Germinal center (tissue), 1 donor: Measurements from ENCODE around the gene C5orf46.
"Not testable (repeated sequence)": the region's sequence is repeated elsewhere in the genome, so short reads cannot be mapped to it uniquely, and the experiment has no call there.

Source experiments
- DNase-seq: peaks from one replicate; pipeline ENCODE4 v3.0.0; 2012; ENCODE audit warnings: mixed read lengths, low spot score

The C5orf46 gene

DNA sequence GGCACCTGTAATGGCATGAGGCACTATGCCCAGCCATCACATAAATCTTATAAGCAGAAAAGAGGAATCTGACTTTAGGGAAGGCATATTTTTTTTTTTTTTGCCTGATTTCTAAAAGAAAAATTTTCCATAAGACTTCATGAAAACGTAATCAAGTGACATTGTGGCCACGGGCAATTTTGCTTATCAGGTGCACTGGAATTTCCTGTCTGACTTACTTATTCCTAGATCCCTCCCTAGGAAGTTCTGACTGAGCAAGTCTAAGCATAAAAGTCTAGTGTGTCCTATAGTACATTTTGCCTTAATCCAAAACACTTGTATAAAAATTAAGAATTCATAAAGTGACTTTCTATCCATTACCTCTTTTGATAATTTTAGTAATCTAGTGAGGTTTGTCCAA is 12.5 kb downstream of the C5orf46 start:
- no peak for DNase-seq

DNA sequence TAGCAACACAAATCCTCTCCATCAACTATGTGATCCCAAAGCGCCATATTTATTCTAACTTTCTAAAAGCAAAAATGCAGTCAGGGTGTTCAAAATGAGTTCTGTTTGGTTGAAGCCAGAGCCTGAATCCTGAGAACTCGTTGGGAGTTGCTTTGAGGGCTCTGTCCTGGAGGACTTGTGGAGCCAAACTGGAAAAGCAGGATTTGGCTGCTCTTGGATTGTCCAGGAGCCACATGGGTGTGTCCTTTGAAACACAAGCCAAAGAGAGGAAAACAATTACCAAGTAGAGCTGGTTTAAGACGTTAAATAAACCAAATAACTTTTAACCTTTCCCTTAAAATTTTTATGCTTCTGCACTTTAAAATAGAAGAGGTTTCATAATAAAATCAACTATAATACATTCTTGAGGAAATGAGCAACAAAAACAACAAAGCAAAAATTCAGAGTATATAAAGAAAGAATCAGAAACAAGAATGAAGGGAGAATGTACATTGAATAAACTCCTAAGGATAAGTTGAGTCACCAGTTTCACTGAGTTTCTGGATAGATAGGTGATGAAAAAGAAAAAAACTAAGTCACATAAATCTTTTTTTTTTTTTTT is 13.5 kb downstream of the C5orf46 start:
- no peak for DNase-seq

DNA sequence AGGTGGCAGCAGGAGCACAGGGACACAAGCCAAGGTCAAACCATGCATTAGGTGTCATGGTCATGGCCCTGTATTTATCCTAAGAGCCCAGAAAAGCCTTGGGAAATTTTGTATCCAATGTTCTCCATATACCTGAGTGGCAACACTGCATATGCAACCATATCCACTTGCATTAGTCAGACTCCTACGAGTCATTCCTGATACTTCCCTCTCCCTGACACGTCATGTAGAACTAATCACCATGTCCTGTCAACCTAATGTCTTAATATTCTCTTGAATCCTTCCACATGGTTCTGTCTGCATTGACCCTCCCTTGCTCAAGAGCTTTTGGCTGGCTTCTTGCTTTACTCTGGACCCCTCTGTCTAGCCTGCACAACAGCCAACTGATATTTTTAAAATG is 18.4 kb downstream of the C5orf46 start:
- no peak for DNase-seq

DNA sequence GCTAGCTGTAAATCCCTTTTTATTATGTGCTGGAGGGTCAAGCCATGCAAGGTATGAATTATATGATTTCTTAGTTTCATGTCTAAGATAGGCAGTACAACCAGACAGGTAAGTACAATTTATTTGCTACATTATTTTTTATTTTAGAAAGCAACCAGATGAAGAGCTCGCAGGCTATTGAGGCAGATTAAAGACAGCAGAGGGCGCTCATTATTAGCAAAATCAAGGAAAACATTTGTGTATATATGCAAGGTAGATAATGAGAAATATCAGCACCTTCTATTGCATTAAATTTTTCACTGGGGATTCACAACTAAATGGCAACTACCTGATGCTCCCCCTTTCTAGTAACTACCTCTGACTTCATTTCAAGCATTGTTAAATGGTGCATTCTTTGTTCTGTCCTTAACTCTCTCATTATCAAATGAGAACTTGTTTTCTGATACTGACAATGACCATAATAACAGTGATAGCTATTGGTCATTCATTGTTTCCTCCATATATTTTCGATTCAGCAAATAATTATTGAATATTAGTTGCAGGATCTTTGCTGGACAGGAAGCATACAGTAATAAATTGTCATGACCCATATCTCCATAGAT is 19.2 kb downstream of the C5orf46 start:
- DNase-seq: no peak

DNA sequence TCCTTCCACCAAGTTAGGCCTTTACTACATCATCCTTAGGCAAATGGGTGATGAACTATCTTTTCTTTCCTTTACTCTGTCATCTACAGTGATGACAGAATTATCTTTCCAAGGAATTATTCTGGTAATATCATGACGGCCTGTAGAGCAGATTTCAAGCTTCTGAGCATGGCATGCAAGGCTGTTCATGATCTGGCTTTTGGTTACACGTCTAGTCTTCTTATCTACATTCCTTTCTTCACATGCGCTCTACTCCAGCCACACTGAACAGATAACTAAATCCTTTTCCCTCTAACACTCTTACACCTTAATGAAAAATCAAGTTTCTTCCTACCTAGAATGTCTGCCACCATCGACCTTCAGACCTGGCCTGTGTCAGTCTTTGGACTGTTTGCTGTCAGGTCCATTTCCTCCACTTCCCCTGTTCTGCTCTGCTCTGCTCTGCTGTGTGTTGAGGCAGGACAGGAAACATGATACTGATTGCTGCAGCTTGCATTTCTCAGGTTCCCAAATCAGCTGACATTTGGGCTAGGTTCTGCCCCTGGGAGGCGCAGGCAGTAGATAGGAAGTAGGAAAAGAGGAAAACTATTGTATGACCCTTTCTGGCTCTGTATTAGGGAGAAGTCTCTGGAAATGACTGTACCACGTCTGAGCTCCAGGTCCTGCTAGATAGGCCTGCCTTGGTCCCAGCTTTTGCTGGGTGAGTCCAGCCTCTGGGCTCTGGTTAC is 23.6 kb downstream of the C5orf46 start:
- no peak for DNase-seq

DNA sequence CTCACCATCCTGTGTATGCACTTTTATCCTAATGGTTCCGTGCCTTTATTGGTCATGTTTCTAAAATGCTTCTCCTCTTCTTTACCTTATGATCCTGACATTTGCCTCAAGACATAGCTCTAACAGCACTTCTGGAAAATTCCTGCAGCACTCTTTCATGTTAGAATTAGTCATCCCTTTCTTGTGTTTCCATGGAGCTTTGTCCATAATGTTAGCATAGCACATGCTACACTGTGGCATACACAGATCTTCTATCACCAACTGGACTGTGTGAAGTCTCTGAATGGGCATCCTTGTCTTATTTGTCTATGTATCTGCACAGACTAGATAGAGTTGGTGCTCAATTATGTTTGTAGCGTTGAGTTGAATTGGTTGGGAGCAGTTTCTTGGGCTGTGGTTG is 25.9 kb downstream of the C5orf46 start:
- DNase-seq: no peak

DNA sequence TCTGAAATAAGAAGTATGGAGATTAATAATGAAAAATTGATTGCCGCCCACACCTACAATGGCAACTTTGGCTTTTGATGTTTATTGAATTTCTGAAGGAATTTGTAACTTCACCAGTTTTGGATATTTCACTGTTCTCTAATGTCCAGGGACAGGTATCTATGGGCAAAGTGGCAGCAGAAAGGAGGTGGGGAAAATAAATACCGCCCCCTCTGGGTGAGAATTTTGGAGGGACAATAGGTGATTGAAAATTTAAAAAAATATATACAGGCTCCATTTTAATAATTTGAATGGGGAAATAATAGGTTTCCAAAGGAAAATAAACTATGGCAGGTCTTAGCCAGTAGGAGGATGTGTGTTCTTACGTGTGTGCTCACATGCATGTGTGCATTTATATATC is 26.6 kb downstream of the C5orf46 start:
- no peak for DNase-seq

DNA sequence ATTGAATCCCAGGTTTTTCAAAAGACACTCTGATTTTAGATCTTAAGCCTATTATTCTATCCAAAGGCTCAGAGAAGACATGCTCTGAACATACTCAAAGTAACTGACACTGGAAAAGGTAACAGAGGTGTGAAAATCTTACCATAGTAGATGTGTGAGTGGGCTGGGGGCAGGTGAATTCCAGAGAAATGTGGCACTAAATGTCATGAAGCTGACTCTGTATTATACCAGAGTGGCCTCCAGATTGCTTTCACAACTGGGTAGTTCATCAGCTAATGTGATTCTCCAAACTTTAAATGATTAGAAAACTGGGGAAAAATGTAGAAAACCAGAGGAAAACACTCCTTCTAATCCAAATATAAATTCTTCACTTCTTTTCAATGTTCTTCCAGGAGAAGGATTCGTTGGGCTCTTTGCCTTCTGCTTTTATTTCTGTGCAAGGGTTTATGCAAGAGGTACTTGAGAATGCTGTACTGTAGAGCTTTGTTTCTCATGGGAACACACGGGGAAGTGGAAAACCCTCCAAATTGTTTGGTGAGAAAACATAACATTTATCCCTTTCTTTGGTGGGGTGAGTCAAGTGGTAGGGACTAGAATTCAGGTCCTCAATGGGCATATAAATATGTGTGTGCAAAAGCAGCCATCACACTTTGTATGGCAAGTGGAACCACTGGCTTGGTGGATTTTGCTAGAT is 28.1 kb downstream of the C5orf46 start, which contains the start of gene SCGB3A2:
Gene SCGB3A2, plus strand, starts transcription at position 646 of the 694 bp plus-strand sequence. CDS start 93 bp downstream, outside the sequence.
- DNase-seq: no peak

DNA sequence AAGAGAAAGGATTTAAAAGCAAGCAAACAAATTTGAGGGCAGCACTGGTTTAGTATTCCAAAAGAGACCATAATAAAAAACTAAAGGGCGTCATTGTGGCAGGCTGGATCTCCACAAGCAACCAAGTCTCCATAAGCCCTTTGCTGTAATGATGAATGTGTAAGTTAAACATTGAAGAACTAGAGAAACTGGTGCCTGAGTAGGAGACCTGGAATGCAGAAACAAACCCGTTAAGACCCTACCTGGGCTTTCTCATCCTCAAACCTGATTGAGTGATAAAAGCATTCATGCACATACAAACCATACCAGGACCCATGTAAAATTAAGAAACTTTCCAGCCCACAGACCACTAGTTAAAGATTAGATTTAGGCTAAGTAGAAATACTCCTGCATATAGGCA is 29.7 kb downstream of the C5orf46 start:
- no peak for DNase-seq

DNA sequence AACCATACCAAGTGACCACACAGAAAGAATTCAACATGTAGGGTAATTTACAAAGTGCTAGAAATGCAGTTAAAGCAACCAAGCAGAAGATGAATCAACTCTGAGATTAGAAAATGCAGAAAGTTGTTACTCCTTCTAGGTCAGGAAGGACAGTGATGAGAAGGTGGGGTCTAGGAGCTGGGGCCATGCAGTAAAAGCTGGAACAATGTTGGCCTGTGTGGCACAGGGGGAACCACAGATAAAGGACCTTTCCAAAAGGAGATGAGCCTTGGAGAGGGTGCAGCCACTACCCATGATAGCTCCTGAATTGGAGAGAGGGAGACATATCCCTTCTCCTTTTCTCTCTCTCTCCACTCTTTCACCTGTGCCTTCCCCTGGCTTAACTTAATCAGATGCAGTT is 30.2 kb downstream of the C5orf46 start:
- no peak for DNase-seq

DNA sequence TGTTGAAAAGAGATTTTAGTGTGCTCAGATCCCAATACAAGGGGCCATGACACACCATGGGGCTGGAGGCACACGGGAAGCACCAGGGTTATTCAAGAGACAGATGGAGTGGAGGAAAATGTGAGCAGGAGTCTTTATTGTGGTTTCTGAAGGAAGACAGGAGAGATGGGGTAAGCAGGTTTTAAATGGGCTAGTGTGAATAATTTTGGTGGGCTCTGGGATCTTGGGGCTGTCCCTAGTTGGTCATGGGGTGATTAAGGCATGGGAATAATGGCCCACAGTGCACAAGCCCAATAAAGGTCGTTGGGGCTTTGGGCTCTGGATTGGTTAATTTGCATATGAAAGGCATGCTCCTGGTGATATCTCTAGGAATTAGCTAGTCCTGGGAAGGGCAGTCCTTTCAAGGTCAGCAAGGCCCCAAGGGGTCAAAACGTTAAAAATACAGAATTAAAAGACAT is 31.4 kb downstream of the C5orf46 start:
- DNase-seq: no peak

DNA sequence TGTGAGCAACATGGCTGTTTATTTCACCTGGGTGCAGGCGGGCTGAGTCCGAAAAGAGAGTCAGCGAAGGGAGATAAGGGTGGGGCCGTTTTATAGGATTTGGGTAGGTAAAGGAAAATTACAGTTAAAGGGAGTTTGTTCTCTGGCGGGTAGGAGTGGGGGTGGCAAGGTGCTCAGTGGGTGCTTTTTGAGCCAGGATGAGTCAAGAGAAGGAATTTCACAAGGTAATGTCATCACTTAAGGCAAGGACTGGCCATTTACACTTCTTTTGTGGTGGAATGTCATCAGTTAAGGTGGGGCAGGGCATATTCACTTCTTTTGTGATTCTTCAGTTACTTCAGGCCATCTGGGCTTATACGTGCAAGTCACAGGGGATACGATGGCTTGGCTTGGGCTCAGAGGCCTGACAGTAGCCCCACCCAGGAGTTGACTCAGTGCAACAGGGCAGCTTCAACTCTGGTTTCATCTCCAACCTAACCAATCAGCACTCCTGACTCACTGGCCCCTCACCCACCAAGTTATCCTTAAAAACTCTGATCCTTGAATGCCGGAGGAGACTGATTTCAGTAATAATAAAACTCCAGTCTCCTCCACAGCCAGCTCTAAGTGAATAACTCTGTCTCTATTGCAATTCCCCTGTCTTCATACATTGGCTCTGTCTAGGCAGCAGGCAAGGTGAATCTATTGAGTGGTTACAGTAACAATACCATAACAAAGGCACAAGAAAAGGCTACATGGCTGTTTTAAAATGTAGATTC is 32.0 kb downstream of the C5orf46 start:
- DNase-seq: not testable (repeated sequence)

DNA sequence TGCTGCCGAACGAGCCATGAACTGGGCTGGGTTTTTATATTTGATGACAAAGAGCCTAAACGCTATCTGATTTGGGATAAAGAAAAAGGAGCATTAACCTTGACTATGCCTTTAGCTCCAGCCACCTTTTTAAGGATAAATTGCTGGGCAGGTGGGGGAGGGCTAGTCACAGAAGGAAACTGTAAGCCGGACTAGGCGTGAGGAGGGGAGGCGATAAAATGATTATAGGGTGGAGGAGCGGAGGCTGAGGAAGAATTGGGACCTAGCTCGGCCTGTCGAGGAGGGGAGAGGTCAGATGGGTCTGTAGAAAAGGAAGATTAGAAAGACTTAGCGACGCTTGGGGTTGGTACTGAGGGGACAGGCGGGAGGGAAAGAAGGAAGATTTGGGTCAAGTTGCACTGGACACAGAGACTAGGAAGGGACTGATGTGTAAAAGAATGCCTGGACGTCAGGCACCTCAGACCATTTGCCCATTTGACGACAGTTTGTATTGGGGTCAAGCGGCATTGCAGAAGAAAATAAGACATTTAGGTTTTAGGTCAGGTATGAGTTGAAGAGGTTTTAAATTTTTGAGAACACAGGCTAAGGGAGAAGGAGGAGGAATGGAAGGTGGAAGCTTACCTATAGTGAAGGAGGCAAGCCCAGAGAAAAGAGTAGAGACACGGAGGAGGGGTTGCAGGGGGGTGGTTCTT is 33.4 kb downstream of the C5orf46 start:
- DNase-seq: not testable (repeated sequence)

DNA sequence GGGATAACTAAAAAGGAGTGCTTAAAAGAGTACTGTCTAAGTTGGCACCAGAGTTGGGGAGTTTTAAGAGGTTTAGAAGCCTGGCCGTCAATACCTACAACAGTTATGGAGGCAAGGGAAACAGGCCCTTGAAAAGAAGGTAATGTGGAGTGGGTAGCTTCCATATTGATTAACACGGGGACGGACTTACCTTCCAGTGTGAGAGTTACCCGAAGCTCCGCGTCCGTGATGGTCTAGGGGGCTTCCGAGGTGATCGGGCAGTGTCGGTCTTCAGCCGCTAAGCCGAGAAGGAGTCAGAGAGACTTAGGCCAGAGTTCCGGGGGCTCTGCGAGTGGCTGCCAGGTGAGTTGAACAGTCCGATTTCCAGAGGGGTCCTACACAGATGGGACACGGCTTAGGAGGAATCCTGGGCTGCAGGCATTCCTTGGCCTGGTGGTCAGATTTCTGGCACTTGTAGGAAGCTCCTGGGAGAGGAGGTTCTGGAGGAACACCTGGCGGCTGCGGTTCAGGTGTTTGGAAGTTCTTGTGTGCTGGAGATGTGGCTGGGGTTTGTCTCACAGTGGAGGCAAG is 34.3 kb downstream of the C5orf46 start:
- not testable (repeated sequence) for DNase-seq

DNA sequence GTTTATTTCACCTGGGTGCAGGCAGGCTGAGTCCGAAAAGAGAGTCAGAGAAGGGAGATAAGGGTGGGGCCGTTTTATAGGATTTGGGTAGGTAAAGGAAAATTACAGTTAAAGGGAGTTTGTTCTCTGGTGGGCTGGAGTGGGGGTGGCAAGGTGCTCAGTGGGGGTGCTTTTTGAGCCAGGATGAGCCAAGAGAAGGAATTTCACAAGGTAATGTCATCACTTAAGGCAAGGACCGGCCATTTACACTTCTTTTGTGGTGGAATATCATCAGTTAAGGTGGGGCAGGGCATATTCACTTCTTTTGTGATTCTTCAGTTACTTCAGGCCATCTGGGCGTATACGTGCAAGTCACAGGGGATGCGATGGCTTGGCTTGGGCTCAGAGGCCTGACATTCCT is 36.4 kb downstream of the C5orf46 start:
- not testable (repeated sequence) for DNase-seq

DNA sequence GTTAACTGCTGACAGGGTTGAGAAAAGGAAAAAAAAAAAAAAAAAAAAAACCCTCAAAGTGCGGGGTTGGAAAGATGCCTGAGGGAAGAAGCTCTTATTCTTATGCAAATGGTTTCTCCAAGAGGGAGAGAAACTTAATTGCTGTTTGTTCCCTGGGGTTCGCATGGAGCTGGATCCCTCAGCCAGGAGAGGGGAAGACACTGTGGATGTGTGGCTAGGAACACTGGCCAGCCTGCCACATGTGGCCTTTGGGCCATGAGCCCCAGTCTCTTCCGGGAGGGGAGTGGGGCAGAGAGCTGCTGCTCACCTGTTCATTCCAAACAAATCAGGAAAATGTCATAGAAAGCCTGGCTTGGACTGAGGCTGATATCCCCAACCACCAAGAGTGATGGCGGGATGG is 37.2 kb downstream of the C5orf46 start:
- DNase-seq: no peak

DNA sequence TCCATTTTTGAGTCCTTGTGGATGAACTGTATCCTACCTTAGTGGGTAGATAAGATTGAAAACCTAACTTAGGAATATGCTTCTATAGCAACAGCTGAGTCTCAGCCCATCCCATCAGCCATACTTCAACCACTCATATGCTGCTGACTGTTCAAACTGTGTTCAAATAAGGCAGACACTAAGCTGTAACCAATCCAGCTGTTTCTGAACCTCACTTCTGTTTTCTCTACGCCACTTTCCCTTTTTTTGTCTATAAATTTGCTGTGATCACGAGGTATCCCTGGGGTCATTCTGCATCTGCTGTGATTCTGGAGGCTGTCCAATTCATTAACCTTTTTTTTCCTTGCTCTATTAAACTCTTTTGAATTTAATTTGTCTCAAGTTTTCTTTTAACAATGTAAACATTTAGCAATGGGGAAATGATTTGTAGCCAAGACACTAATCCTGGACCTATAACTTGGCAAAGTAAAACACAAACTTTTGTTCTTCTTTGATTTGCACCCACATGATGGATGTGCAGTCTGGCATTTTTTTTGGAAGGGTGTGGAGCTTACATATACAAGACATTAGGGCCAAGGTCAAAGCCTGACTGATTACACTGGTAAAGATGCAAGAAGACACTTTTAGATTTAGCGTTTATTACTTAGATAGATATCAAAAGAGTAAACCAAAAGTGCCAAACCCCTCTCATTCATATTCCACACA is 42.7 kb downstream of the C5orf46 start:
- DNase-seq: no peak

DNA sequence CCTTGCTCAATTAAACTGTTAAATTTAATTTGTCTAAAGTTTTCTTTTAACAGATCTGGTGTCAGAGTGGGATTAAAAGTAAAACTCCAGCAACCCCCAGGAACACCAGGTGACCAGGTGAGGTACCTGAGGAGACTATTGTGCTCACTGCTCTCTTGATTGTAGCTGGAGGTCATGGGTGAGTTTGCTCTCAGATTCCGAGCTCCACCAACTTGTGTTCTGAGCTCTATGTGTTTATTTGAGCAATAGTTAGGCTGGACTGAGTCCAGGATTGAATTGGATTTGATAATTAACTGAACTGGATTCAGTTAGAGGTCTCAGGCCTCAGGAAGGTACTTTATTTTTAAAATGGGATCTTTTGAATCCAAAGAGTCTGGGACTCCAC is 45.7 kb downstream of the C5orf46 start:
- DNase-seq: no peak

DNA sequence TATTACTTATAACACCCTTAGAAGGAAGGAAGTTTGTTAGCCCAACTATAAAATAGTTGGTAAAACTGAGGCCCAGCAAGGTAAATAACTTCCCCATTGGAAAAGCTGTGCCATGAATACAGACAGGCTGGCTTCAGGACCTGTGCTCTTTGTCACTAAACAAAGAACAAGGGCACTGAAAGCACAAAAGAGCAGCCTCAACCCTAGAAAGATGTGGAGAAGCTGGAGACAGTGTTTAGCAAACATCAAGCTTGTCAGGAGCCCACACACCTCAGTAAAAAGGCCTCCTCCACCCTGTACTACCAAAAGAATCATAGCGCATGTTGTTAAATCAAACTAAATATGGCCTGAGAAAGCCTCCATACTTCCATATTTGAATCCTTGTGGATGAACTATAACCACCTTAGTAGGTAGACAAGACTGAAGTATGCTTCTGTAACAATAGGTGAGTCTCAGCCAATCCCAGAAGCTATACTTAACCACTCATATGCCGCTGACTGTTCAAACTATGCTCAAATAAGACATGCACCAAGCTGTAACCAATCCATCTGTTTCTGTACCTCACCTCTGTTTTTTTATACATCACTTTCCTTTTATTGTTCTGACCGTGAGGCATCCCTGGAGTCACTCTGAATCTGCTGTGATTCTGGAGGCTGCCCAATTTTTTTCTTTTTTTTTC is 46.2 kb downstream of the C5orf46 start:
- no peak for DNase-seq

DNA sequence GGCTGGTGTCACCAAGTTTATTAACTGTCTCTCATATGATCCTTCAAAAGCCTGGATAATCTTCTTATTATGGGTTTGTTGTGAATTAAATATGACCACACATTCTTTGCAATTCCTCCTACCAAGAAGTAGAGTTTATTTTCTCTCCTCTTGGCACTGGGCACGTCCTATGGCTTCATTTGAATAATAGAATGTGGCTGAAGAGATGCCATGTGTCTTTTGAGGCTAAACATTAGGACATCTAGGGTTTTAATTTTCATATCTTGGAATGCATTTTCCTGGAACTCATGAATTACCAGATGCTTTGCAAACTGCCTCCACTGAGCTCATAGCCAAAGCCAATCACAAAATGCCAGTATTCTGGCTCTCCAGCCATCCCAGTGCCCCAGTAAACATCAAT is 47.8 kb downstream of the C5orf46 start:
- no peak for DNase-seq
